K562 (cell line): Measurements from ENCODE around the gene CDC42EP3. TPM values are rescaled to one million over a fixed set of nuclear protein-coding genes. Genes with fewer than 3 reads are reported as not detected.
A peak's percentile ranks its signal among the peaks of the same experiment; 100 is the strongest.

Source experiments
- ATAC-seq: fragments of 200-7000 bp; cut with Tn5 transposase; 3 replicates; pipeline ENCODE4 v1.9.1; 2020; ENCODE audit warnings: moderate library complexity
- BruUV-seq: library from RNA; stranded (reverse); fragments of 400-500 nt; replicated peaks from 2 replicates; lab custom pipeline; 2021; lab: Mats Ljungman, UMichigan
- CTCF ChIA-PET: fragments of 300-600 bp; formaldehyde crosslinking; extraction: SDS; loops from one replicate; lab custom pipeline; 2021; ENCODE audit warnings: low intra/inter-chr PET ratio; lab: Yijun Ruan, JAX
- POLR2A ChIA-PET: fragments of 300-600, 350-650 bp; sonication (Branson Sonifier 250); formaldehyde crosslinking; extraction: SDS; loops from one replicate; lab custom pipeline; 2021; ENCODE audit warnings: antibody characterized with exemption, inconsistent platforms; lab: Yijun Ruan, JAX
- DNase-seq, 4 experiments: peaks; one replicate each; pipeline versions ENCODE4 v3.0.0 to v3.0.0-alpha.2; 2011 to 2018; ENCODE audit warnings: low spot score in 3 of 4, mixed read lengths in 3 of 4; ENCODE audit errors: extremely low read depth in 1 of 4
- FAIRE-seq: peaks from 2 replicates; lab custom pipeline; 2011; peaks lifted over from hg19 to GRCh38; lab: Jason Lieb, UNC
- H2AFZ ChIP-seq: 2 replicates; pipeline ENCODE4 v1.6.0; 2011; ENCODE audit warnings: low read depth, low read length, control low read depth, inconsistent platforms
- H3K27ac ChIP-seq: fragments of 200-600 bp; 3 replicates; pipeline ENCODE4 v1.8.0; 2011; ENCODE audit warnings: low read depth, mild to moderate bottlenecking, control low read depth, inconsistent platforms, low read length, moderate library complexity, mixed read lengths; ENCODE audit errors: extremely low read depth
- H3K27me3 ChIP-seq, 2 experiments: fragments of 300-600 bp in 1 of 2; 2 replicates in 1 of 2; 3 replicates in 1 of 2; pipeline versions ENCODE4 v1.6.0 to v1.8.0; 2011; ENCODE audit warnings: inconsistent platforms in 2 of 2, low read length in 2 of 2, mild to moderate bottlenecking in 1 of 2, mixed read lengths in 1 of 2, moderate library complexity in 1 of 2; ENCODE audit not compliant: control insufficient read depth in 2 of 2, insufficient read depth in 2 of 2
- H3K36me3 ChIP-seq: fragments of 300-600 bp; 3 replicates; pipeline ENCODE4 v1.8.0; 2011; ENCODE audit warnings: mild to moderate bottlenecking, low read length, inconsistent platforms; ENCODE audit not compliant: control insufficient read depth, insufficient read depth
- H3K4me1 ChIP-seq, 2 experiments: fragments of 200-600 bp in 1 of 2; replicated peaks in 1 of 2; 2 replicates in 1 of 2; 3 replicates in 1 of 2; pipeline versions ENCODE4 v1.5.1 to v1.8.0; 2011; ENCODE audit warnings: inconsistent platforms in 2 of 2, low read length in 2 of 2, mild to moderate bottlenecking in 1 of 2, mixed read lengths in 1 of 2, moderate library complexity in 1 of 2; ENCODE audit not compliant: control insufficient read depth in 2 of 2, insufficient read depth in 2 of 2
- H3K4me2 ChIP-seq: 2 replicates; pipeline ENCODE4 v1.6.1; 2011; ENCODE audit warnings: low read length, control low read depth, inconsistent platforms, mixed read lengths; ENCODE audit not compliant: insufficient read depth
- H3K4me3 ChIP-seq: fragments of 200-600 bp; sonication (generic), shearing (Covaris generic); 2 replicates; pipeline ENCODE4 v1.5.1; 2016; ENCODE audit warnings: control low read depth, inconsistent platforms
- H3K79me2 ChIP-seq: fragments of 200-600 bp; 3 replicates; pipeline ENCODE4 v1.8.0; 2011; ENCODE audit warnings: low read length, inconsistent platforms; ENCODE audit not compliant: control insufficient read depth, insufficient read depth
- H3K9ac ChIP-seq, 2 experiments: 2 replicates each; pipeline versions ENCODE4 v1.6.0 to v1.6.1; 2011; ENCODE audit warnings: low read depth in 2 of 2, low read length in 2 of 2, control low read depth in 1 of 2, inconsistent platforms in 1 of 2, mild to moderate bottlenecking in 1 of 2, mixed read lengths in 1 of 2; ENCODE audit not compliant: insufficient read depth in 1 of 2
- H3K9me1 ChIP-seq: one replicate; pipeline ENCODE4 v1.6.0; 2011; ENCODE audit warnings: inconsistent platforms, mild to moderate bottlenecking, low read length, moderate library complexity; ENCODE audit not compliant: control insufficient read depth, insufficient read depth
- H3K9me3 ChIP-seq: replicated peaks from 2 replicates; pipeline ENCODE4 v1.5.1; 2011; ENCODE audit warnings: low read depth, low read length, inconsistent platforms; ENCODE audit not compliant: control insufficient read depth, insufficient read depth
- H4K20me1 ChIP-seq: replicated peaks from 2 replicates; pipeline ENCODE4 v1.6.1; 2011; ENCODE audit warnings: low read length, inconsistent platforms, mixed read lengths; ENCODE audit not compliant: control insufficient read depth, insufficient read depth
- ADNP ChIP-seq: fragments of 200-800 bp; sonication (Bioruptor generic); IDR thresholded peaks from 2 replicates; pipeline ENCODE4 v1.6.1; 2016; ENCODE audit warnings: missing genetic modification characterization, missing compliant biosample characterization
- DIDO1 ChIP-seq: fragments of 450-650 bp; IDR thresholded peaks from 2 replicates; pipeline ENCODE4 v1.6.1; 2016; ENCODE audit warnings: low read depth, missing biosample characterization, missing genetic modification characterization
- DNMT1 ChIP-seq: fragments of 450-650 bp; IDR thresholded peaks from 2 replicates; pipeline ENCODE4 v1.6.1; 2016; ENCODE audit warnings: antibody characterized with exemption, mild to moderate bottlenecking
- ESRRA ChIP-seq: fragments of 450-650 bp; IDR thresholded peaks from 2 replicates; pipeline ENCODE4 v1.6.1; 2014; ENCODE audit warnings: low read depth, mild to moderate bottlenecking, moderate library complexity, borderline replicate concordance
- RBM25 ChIP-seq: fragments of 200-400 bp; formaldehyde crosslinking; IDR thresholded peaks from 2 replicates; pipeline ENCODE4 v1.6.1; 2018; ENCODE audit warnings: low read length, low read depth, moderate library complexity; ENCODE audit not compliant: severe bottlenecking
- SP1 ChIP-seq: sonication (generic); formaldehyde crosslinking; IDR thresholded peaks from 2 replicates; pipeline ENCODE4 v1.8.1; 2022; ENCODE audit warnings: mild to moderate bottlenecking, missing genetic modification reagents
- SP2 ChIP-seq: IDR thresholded peaks from 2 replicates; pipeline ENCODE4 v1.6.1; 2011; ENCODE audit warnings: mild to moderate bottlenecking, low read depth, low read length, moderate library complexity; ENCODE audit not compliant: poor library complexity, severe bottlenecking; ENCODE audit errors: extremely low read depth
- SREBF2 ChIP-seq: sonication (generic); formaldehyde crosslinking; IDR thresholded peaks from 2 replicates; pipeline ENCODE4 v1.4.0; 2020; ENCODE audit warnings: mild to moderate bottlenecking, missing genetic modification reagents
- TAL1 ChIP-seq: fragments of 450-650 bp; IDR thresholded peaks from 2 replicates; pipeline ENCODE4 v1.6.1; 2016; ENCODE audit warnings: mild to moderate bottlenecking
- WGBS: fragments of 100-300 bp; shearing (Covaris generic); methylation state at CpG from one replicate; pipeline ENCODE4 v1.1.6; 2016; ENCODE audit warnings: low coverage, mixed read lengths; ENCODE audit not compliant: insufficient coverage; ENCODE audit errors: missing lambda C conversion rate; 5-methylcytosine and 5-hydroxymethylcytosine counted together
- in situ Hi-C: fragments of 300-500 bp; cut with MboI; formaldehyde crosslinking; loops from 4 replicates; pipeline ENCODE4 v1.15.0; 2018; ENCODE audit warnings: inconsistent platforms, mixed read lengths
- intact Hi-C: fragments of 100-400 bp; cut with micrococcal nuclease; formaldehyde crosslinking; loops from 2 replicates; pipeline ENCODE4 v1.14.2; 2022
- polyA plus RNA-seq, 8 experiments: library from polyadenylated mRNA; depleted of rRNA in 4 of 8; stranded (reverse) in 5 of 8; unstranded in 3 of 8; fragments of >200 nt; fragmentation: Nextera tagmentation in 2 of 8; fragmentation: Illumina TruSeq in 1 of 8; extraction: Ambion mirVana in 2 of 8; extraction: Trizol in 1 of 8; gene quantifications; 2 replicates each; pipeline versions ENCODE4 v1.2.1 to v1.2.3, GENCODE V29; 2011 to 2014; ENCODE audit warnings: inconsistent platforms in 1 of 8, missing spikeins in 1 of 8
- total RNA-seq, 7 experiments: library from RNA; depleted of rRNA in 6 of 7; stranded (reverse); fragments of >200 nt in 6 of 7; fragmentation: Illumina TruSeq in 2 of 7; extraction: Trizol in 2 of 7; gene quantifications; 2 replicates each; pipeline versions ENCODE4 v1.2.1 to v1.2.3, GENCODE V29; 2011 to 2021; ENCODE audit warnings: low replicate concordance in 1 of 7
- TF ChIP-seq, protein P1 (sequence below): sonication (generic); formaldehyde crosslinking; IDR thresholded peaks from 2 replicates; pipeline ENCODE4 v1.8.0; 2022; ENCODE audit warnings: mild to moderate bottlenecking, missing genetic modification reagents
- TF ChIP-seq, protein P2 (sequence below): fragments of 450-650 bp; conservative IDR thresholded peaks from 2 replicates; pipeline ENCODE4 v1.6.1; 2016; ENCODE audit warnings: missing genetic modification characterization, low read depth, mild to moderate bottlenecking, control low read depth, missing compliant biosample characterization

CDC42EP3 gene
- total and polyA plus RNA-seq, 9 of the 15 experiments (the other 6 are each of a cell fraction or from before 2014, with no cell fraction given): 0.72 to 6.4 (median 2.0) TPM

DNA sequence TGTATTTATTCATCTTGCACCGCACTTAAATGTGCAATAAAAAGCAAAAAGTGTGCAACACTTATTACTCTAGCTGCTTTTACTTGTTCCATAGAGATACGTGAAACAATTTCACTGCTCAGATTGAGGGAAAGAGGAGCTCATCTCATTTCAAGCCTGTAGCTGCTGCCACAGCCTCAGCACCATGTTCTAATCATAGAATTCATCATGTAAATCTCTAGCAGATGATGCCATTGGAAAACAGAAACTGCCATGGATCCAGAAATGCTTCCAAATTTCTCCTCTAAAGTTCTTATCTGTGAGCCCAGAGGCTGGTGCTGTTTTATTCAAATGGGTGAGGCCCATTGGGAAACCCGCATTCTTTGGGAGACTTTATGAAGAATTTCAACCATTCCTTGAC, 2.0 kb downstream of the CDC42EP3 start (continued):
- TF ChIP-seq, protein P1, sequence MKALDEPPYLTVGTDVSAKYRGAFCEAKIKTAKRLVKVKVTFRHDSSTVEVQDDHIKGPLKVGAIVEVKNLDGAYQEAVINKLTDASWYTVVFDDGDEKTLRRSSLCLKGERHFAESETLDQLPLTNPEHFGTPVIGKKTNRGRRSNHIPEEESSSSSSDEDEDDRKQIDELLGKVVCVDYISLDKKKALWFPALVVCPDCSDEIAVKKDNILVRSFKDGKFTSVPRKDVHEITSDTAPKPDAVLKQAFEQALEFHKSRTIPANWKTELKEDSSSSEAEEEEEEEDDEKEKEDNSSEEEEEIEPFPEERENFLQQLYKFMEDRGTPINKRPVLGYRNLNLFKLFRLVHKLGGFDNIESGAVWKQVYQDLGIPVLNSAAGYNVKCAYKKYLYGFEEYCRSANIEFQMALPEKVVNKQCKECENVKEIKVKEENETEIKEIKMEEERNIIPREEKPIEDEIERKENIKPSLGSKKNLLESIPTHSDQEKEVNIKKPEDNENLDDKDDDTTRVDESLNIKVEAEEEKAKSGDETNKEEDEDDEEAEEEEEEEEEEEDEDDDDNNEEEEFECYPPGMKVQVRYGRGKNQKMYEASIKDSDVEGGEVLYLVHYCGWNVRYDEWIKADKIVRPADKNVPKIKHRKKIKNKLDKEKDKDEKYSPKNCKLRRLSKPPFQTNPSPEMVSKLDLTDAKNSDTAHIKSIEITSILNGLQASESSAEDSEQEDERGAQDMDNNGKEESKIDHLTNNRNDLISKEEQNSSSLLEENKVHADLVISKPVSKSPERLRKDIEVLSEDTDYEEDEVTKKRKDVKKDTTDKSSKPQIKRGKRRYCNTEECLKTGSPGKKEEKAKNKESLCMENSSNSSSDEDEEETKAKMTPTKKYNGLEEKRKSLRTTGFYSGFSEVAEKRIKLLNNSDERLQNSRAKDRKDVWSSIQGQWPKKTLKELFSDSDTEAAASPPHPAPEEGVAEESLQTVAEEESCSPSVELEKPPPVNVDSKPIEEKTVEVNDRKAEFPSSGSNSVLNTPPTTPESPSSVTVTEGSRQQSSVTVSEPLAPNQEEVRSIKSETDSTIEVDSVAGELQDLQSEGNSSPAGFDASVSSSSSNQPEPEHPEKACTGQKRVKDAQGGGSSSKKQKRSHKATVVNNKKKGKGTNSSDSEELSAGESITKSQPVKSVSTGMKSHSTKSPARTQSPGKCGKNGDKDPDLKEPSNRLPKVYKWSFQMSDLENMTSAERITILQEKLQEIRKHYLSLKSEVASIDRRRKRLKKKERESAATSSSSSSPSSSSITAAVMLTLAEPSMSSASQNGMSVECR (CRISPR knock-in tag): no peak
- no peak for TF ChIP-seq ESRRA
- TF ChIP-seq SREBF2 (CRISPR knock-in tag): no peak
- TF ChIP-seq DIDO1 (tag): no peak

DNA sequence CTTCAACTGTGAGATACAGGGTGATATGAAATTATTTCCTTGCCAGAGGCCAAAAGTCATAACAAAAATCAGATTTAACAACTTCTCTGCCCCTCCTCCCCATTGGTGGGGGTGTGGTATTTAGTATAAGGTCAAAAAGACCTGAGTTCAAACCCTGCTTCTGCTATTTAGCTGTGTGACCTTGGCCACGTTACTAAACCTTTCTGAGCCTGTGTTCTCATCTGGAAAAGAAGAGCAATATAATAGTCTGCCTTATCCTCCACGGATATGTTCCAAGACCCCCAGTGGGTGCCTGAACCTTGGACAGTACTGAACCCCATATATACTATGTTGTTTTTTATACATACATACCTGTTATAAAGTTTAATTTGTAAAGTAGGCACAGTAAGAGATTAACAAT, 3.7 kb downstream of the CDC42EP3 start:
- H3K27ac ChIP-seq: no peak overlapping the region
- ATAC-seq (no peak), FAIRE-seq (no peak), DNase-seq (no peak)
- H2AFZ ChIP-seq: no peak overlapping the region
- ChIA-PET CTCF (no interaction called here), POLR2A (interaction anchor here (1.2 kb wide), 1 partner anchor 20 kb away, joined by 5 read pairs; no protein-coding TSS in a partner anchor)
- H3K4me1 ChIP-seq: peaks cover 0 to 20% of the 10 kb centered on the region in 2 experiments; a peak in 2 of 5 replicates
- H3K27me3 ChIP-seq: peaks cover 0 to 12% of the 10 kb centered on the region in 2 experiments; a peak in 2 of 5 replicates
- TF ChIP-seq, protein P2, sequence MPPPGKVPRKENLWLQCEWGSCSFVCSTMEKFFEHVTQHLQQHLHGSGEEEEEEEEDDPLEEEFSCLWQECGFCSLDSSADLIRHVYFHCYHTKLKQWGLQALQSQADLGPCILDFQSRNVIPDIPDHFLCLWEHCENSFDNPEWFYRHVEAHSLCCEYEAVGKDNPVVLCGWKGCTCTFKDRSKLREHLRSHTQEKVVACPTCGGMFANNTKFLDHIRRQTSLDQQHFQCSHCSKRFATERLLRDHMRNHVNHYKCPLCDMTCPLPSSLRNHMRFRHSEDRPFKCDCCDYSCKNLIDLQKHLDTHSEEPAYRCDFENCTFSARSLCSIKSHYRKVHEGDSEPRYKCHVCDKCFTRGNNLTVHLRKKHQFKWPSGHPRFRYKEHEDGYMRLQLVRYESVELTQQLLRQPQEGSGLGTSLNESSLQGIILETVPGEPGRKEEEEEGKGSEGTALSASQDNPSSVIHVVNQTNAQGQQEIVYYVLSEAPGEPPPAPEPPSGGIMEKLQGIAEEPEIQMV (tag): no peak
- TF ChIP-seq TAL1 (no peak), SP2 (no peak), RBM25 (peak; percentile 59), DNMT1 (no peak), SP1 (no peak), ADNP (tag) (0 out of 2 replicates have a peak, but pooled peaks have one; percentile 15)
- H4K20me1 ChIP-seq: peaks cover 3% of the 10 kb centered on the region
- no peak overlapping the region for H3K4me3 ChIP-seq
- no TSS peak for BruUV-seq
- no peaks in the 10 kb centered on the region for H3K9me1 ChIP-seq
- no peaks in the 10 kb centered on the region for H3K9me3 ChIP-seq
- H3K9ac ChIP-seq: no peak overlapping the region
- intact Hi-C loops: no loop called here
- H3K4me2 ChIP-seq: no peak overlapping the region
- in situ Hi-C loops: no loop called here
- WGBS: 59% methylated on average over 2 of the region's 2 CpGs
- H3K36me3 ChIP-seq: no peaks in the 10 kb centered on the region
- no peaks in the 10 kb centered on the region; the same call in 2 of the 3 replicates for H3K79me2 ChIP-seq
